Keratinocyte (primary cell): ENCODE results near the gene C3orf20. TPM values are rescaled to one million over a fixed set of nuclear protein-coding genes. Genes with fewer than 3 reads are reported as not detected.

Source experiments
- DNase-seq: peaks from one replicate; pipeline ENCODE4 v3.0.0-alpha.2; 2011; ENCODE audit warnings: low read depth, missing footprints, low spot score
- FAIRE-seq: peaks from 2 replicates; lab custom pipeline; 2011; peaks lifted over from hg19 to GRCh38; lab: Jason Lieb, UNC
- H2AFZ ChIP-seq: 2 replicates; pipeline ENCODE4 v1.6.0; 2012; ENCODE audit warnings: low read length, control low read depth, inconsistent platforms; ENCODE audit not compliant: control insufficient read depth
- H3K27ac ChIP-seq: 2 replicates; pipeline ENCODE4 v1.5.1; 2011; ENCODE audit warnings: low read length; ENCODE audit not compliant: control insufficient read depth, insufficient read depth
- H3K27me3 ChIP-seq: 3 replicates; pipeline ENCODE4 v1.6.0; 2011; ENCODE audit warnings: low read length; ENCODE audit not compliant: control insufficient read depth, insufficient read depth; ENCODE audit errors: extremely low read depth
- H3K36me3 ChIP-seq, 2 experiments: 2 replicates in 1 of 2; 3 replicates in 1 of 2; pipeline ENCODE4 v1.5.1; 2011; ENCODE audit warnings: low read length in 2 of 2, mild to moderate bottlenecking in 1 of 2; ENCODE audit not compliant: control insufficient read depth in 2 of 2, insufficient read depth in 2 of 2; ENCODE audit errors: extremely low read depth in 1 of 2
- H3K4me1 ChIP-seq: 3 replicates; pipeline ENCODE4 v1.5.1; 2011; ENCODE audit warnings: low read length; ENCODE audit not compliant: control insufficient read depth, insufficient read depth; ENCODE audit errors: extremely low read depth
- H3K4me2 ChIP-seq: 3 replicates; pipeline ENCODE4 v1.6.0; 2011; ENCODE audit warnings: low read depth, low read length; ENCODE audit not compliant: control insufficient read depth, insufficient read depth; ENCODE audit errors: extremely low read depth
- H3K4me3 ChIP-seq, 3 experiments: fragments of 200-600 bp in 1 of 3; sonication (generic) in 1 of 3; 2 replicates in 2 of 3; 3 replicates in 1 of 3; pipeline ENCODE4 v1.5.1; 2011 to 2016; ENCODE audit warnings: low read length in 3 of 3, mild to moderate bottlenecking in 3 of 3, control low read depth in 2 of 3, inconsistent platforms in 1 of 3, low read depth in 1 of 3, mixed read lengths in 1 of 3, mixed run types in 1 of 3, moderate library complexity in 1 of 3; ENCODE audit not compliant: control insufficient read depth in 2 of 3, insufficient read depth in 2 of 3; ENCODE audit errors: extremely low read depth in 1 of 3
- H3K79me2 ChIP-seq: 2 replicates; pipeline ENCODE4 v1.6.0; 2012; ENCODE audit warnings: low read length; ENCODE audit not compliant: control insufficient read depth, insufficient read depth
- H3K9ac ChIP-seq: 3 replicates; pipeline ENCODE4 v1.6.0; 2011; ENCODE audit warnings: low read length; ENCODE audit not compliant: control insufficient read depth, insufficient read depth; ENCODE audit errors: extremely low read depth
- H3K9me1 ChIP-seq: 3 replicates; pipeline ENCODE4 v1.6.0; 2011; ENCODE audit warnings: low read length; ENCODE audit not compliant: control insufficient read depth, insufficient read depth; ENCODE audit errors: extremely low read depth
- H3K9me3 ChIP-seq: 2 replicates; pipeline ENCODE4 v1.5.1; 2012; ENCODE audit warnings: low read depth, low read length; ENCODE audit not compliant: control insufficient read depth
- H4K20me1 ChIP-seq: 3 replicates; pipeline ENCODE4 v1.6.0; 2011; ENCODE audit warnings: low read length; ENCODE audit not compliant: control insufficient read depth, insufficient read depth; ENCODE audit errors: extremely low read depth
- EZH2 ChIP-seq: IDR thresholded peaks from one replicate; pipeline ENCODE4 v1.6.1; 2012; ENCODE audit warnings: inconsistent platforms, mild to moderate bottlenecking, low read length, moderate library complexity
- dilution Hi-C: fragments of 300-500 bp; cut with MboI; formaldehyde crosslinking; loops from one replicate; pipeline ENCODE4 v1.7.0; 2020; ENCODE audit warnings: low sequenced_read_pairs; ENCODE audit not compliant: extremely low pct_ligation_motif_present
- polyA plus RNA-seq, 5 experiments: library from polyadenylated mRNA; depleted of rRNA in 3 of 5; stranded (reverse) in 3 of 5; stranded (forward) in 1 of 5; unstranded in 1 of 5; fragments of >200 nt; gene quantifications; 1 replicate in 1 of 5; 2 replicates in 3 of 5; 3 replicates in 1 of 5; pipeline versions ENCODE4 v1.2.1 to v1.2.3, GENCODE V29; 2011 to 2012; ENCODE audit warnings: missing spikeins in 2 of 5, low read depth in 1 of 5, low replicate concordance in 1 of 5
- TF ChIP-seq, protein P1 (sequence below), 3 experiments: IDR thresholded peaks in 1 of 3; conservative IDR thresholded peaks in 1 of 3; optimal IDR thresholded peaks in 1 of 3; 2 replicates in 2 of 3; 3 replicates in 1 of 3; pipeline versions ENCODE3 to v1.5.1; 2011; ENCODE audit warnings: low read length in 3 of 3, mild to moderate bottlenecking in 3 of 3, moderate library complexity in 2 of 3, control low read depth in 1 of 3, inconsistent platforms in 1 of 3; ENCODE audit not compliant: insufficient read depth in 2 of 3; ENCODE audit errors: extremely low read depth in 1 of 3

Gene C3orf20
- polyA plus RNA-seq, 1 donor (not counting 4 experiments of a cell fraction or from before 2014, with no cell fraction given) = not detected

- H3K27ac ChIP-seq = no peak overlapping the region
- H3K9me1 ChIP-seq = no peaks in the 10 kb centered on the region
- H3K27me3 ChIP-seq = no peaks in the 10 kb centered on the region
- no peaks in the 10 kb centered on the region for H3K79me2 ChIP-seq
- dilution Hi-C loops = no loop called here
- H4K20me1 ChIP-seq = no peaks in the 10 kb centered on the region
- peaks cover 14% of the 10 kb centered on the region for H3K4me1 ChIP-seq
- no peak overlapping the region for H2AFZ ChIP-seq
- TF ChIP-seq EZH2 = no peak
- TF ChIP-seq, protein P1, sequence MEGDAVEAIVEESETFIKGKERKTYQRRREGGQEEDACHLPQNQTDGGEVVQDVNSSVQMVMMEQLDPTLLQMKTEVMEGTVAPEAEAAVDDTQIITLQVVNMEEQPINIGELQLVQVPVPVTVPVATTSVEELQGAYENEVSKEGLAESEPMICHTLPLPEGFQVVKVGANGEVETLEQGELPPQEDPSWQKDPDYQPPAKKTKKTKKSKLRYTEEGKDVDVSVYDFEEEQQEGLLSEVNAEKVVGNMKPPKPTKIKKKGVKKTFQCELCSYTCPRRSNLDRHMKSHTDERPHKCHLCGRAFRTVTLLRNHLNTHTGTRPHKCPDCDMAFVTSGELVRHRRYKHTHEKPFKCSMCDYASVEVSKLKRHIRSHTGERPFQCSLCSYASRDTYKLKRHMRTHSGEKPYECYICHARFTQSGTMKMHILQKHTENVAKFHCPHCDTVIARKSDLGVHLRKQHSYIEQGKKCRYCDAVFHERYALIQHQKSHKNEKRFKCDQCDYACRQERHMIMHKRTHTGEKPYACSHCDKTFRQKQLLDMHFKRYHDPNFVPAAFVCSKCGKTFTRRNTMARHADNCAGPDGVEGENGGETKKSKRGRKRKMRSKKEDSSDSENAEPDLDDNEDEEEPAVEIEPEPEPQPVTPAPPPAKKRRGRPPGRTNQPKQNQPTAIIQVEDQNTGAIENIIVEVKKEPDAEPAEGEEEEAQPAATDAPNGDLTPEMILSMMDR (optimal IDR thresholded peaks at IDR 0.05 in 1 of 3, IDR thresholded peaks at IDR 0.05 in 1 of 3, conservative IDR thresholded peaks at IDR 0.05 in 1 of 3; ENCODE audit: extremely low read depth in 1 of 3, insufficient read depth in 2 of 3, low read length in 3 of 3) = no peak
- DNase-seq (no peak), FAIRE-seq (no peak)
- no peak overlapping the region for H3K4me2 ChIP-seq
- no peak overlapping the region for H3K4me3 ChIP-seq
- H3K36me3 ChIP-seq = no peaks in the 10 kb centered on the region
- H3K9me3 ChIP-seq = no peaks in the 10 kb centered on the region
- no peak overlapping the region for H3K9ac ChIP-seq
Observed at GRCh38 chr3:14631687-14632441, 43.1 kb upstream of the C3orf20 start.

DNA sequence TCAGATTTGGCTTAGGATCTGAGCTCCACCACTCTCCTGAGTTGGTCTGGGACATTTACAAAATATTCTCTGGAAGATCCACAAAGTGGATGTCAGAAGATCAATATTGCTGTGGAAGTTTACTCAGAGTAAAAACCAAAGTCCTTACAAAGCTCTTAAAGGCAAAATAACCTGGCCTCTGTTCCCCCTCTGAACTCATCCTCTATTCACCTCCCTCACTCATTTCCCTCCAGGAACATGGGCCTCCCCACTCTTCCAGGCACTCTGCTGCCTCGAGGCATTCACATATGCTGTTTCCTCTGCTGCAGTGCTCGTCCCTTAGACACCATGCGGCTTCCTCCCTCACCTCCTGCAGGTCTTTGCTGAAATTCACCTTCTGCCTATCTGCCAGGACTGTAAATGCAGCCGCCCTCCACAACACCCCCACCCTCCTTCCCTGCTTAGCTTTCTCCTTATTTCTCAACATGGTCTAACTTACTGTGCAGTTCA, 42.5 kb upstream of the C3orf20 start:
- Histone ChIP-seq H3K79me2 (no peaks in the 10 kb centered on the region), H4K20me1 (no peaks in the 10 kb centered on the region), H3K9me3 (no peaks in the 10 kb centered on the region), H3K36me3 (no peaks in the 10 kb centered on the region), H3K9me1 (no peaks in the 10 kb centered on the region), H3K4me2 (no peak overlapping the region), H2AFZ (no peak overlapping the region), H3K4me3 (no peak overlapping the region), H3K27ac (no peak overlapping the region), H3K9ac (no peak overlapping the region), H3K27me3 (no peaks in the 10 kb centered on the region), H3K4me1 (peaks cover 14% of the 10 kb centered on the region)
- DNase-seq = no peak
- no peak for TF ChIP-seq EZH2
- TF ChIP-seq, protein P1 (optimal IDR thresholded peaks at IDR 0.05 in 1 of 3, IDR thresholded peaks at IDR 0.05 in 1 of 3, conservative IDR thresholded peaks at IDR 0.05 in 1 of 3; ENCODE audit: extremely low read depth in 1 of 3, insufficient read depth in 2 of 3, low read length in 3 of 3) = no peak
- dilution Hi-C loops = no loop called here
- no peak for FAIRE-seq
